ENCODE data around the gene KIF21A.

KIF21A gene

GRCh38 chr12:39278426-39278825, 164.5 kb downstream of the KIF21A start:
- no peak for TF ChIP-seq POLR2AphosphoS5 (IDR thresholded peaks at IDR 0.05; ENCODE audit: low read depth, low read length)
- no peak for TF ChIP-seq SIN3A (IDR thresholded peaks at IDR 0.05; ENCODE audit: borderline replicate concordance, insufficient read depth, low read length)
- TF ChIP-seq TAF1 (IDR thresholded peaks at IDR 0.05; ENCODE audit: borderline replicate concordance, insufficient read depth, low read length), result no peak
- no peak for TF ChIP-seq REST (IDR thresholded peaks at IDR 0.05; ENCODE audit: insufficient read depth in 1 of 2, low read depth in 2 of 2, low read length in 2 of 2)
- no peak for TF ChIP-seq FOXP2 (optimal IDR thresholded peaks at IDR 0.05; ENCODE audit: borderline replicate concordance, extremely low read depth, extremely low read length, insufficient read depth)

GRCh38 chr12:39277416-39277815, 165.5 kb downstream of the KIF21A start:
- TF ChIP-seq SIN3A (IDR thresholded peaks at IDR 0.05; ENCODE audit: borderline replicate concordance, insufficient read depth, low read length) (no peak), TAF1 (IDR thresholded peaks at IDR 0.05; ENCODE audit: borderline replicate concordance, insufficient read depth, low read length) (no peak), POLR2AphosphoS5 (IDR thresholded peaks at IDR 0.05; ENCODE audit: low read depth, low read length) (no peak), REST (IDR thresholded peaks at IDR 0.05; ENCODE audit: insufficient read depth in 1 of 2, low read depth in 2 of 2, low read length in 2 of 2) (no peak), FOXP2 (optimal IDR thresholded peaks at IDR 0.05; ENCODE audit: borderline replicate concordance, extremely low read depth, extremely low read length, insufficient read depth) (no peak)

GRCh38 chr12:39275846-39276245, 167.1 kb downstream of the KIF21A start:
- TF ChIP-seq TAF1 (IDR thresholded peaks at IDR 0.05; ENCODE audit: borderline replicate concordance, insufficient read depth, low read length) (no peak), FOXP2 (optimal IDR thresholded peaks at IDR 0.05; ENCODE audit: borderline replicate concordance, extremely low read depth, extremely low read length, insufficient read depth) (no peak), REST (IDR thresholded peaks at IDR 0.05; ENCODE audit: insufficient read depth in 1 of 2, low read depth in 2 of 2, low read length in 2 of 2) (no peak), POLR2AphosphoS5 (IDR thresholded peaks at IDR 0.05; ENCODE audit: low read depth, low read length) (no peak), SIN3A (IDR thresholded peaks at IDR 0.05; ENCODE audit: borderline replicate concordance, insufficient read depth, low read length) (no peak)

GRCh38 chr12:39272871-39273655, 169.9 kb downstream of the KIF21A start:
- no peak for TF ChIP-seq SIN3A (IDR thresholded peaks at IDR 0.05; ENCODE audit: borderline replicate concordance, insufficient read depth, low read length)
- TF ChIP-seq REST (IDR thresholded peaks at IDR 0.05; ENCODE audit: insufficient read depth in 1 of 2, low read depth in 2 of 2, low read length in 2 of 2), result no peak
- no peak for TF ChIP-seq POLR2AphosphoS5 (IDR thresholded peaks at IDR 0.05; ENCODE audit: low read depth, low read length)
- TF ChIP-seq TAF1 (IDR thresholded peaks at IDR 0.05; ENCODE audit: borderline replicate concordance, insufficient read depth, low read length), result no peak
- TF ChIP-seq FOXP2 (optimal IDR thresholded peaks at IDR 0.05; ENCODE audit: borderline replicate concordance, extremely low read depth, extremely low read length, insufficient read depth), result no peak
